Neutrophil (primary cell): Measurements from ENCODE around the gene ERVFRD-1.

Experiments used
- H3K27ac ChIP-seq: fragments of 200-600 bp; sonication (generic); 2 replicates; pipeline ENCODE4 v1.5.1; 2016; ENCODE audit warnings: mild to moderate bottlenecking, moderate library complexity
- H3K27me3 ChIP-seq: fragments of 200-600 bp; sonication (generic); 2 replicates; pipeline ENCODE4 v1.6.0; 2016; ENCODE audit warnings: mild to moderate bottlenecking
- H3K36me3 ChIP-seq: fragments of 200-600 bp; sonication (generic); 2 replicates; pipeline ENCODE4 v1.5.1; 2017
- H3K4me1 ChIP-seq, 2 experiments: fragments of 200-600 bp in 1 of 2; sonication (generic) in 1 of 2; 1 replicate in 1 of 2; 2 replicates in 1 of 2; pipeline versions ENCODE4 v1.5.1 to v1.6.1; 2013 to 2016; ENCODE audit warnings: low read depth in 1 of 2, low read length in 1 of 2, mild to moderate bottlenecking in 1 of 2, moderate library complexity in 1 of 2; ENCODE audit not compliant: control insufficient read depth in 1 of 2, insufficient read depth in 1 of 2
- H3K4me3 ChIP-seq, 2 experiments: fragments of 200-600 bp in 1 of 2; sonication (generic) in 1 of 2; 1 replicate in 1 of 2; 2 replicates in 1 of 2; pipeline ENCODE4 v1.5.1; 2013 to 2016; ENCODE audit warnings: low read depth in 1 of 2, low read length in 1 of 2, mild to moderate bottlenecking in 1 of 2, moderate library complexity in 1 of 2
- H3K9me3 ChIP-seq: fragments of 200-600 bp; sonication (generic); 2 replicates; pipeline ENCODE4 v1.5.1; 2016
- TF ChIP-seq, protein P1 (sequence below): fragments of 200-600 bp; sonication (generic); IDR thresholded peaks from 2 replicates; pipeline ENCODE4 v1.5.1; 2016; ENCODE audit warnings: antibody characterized with exemption

Gene ERVFRD-1

DNA sequence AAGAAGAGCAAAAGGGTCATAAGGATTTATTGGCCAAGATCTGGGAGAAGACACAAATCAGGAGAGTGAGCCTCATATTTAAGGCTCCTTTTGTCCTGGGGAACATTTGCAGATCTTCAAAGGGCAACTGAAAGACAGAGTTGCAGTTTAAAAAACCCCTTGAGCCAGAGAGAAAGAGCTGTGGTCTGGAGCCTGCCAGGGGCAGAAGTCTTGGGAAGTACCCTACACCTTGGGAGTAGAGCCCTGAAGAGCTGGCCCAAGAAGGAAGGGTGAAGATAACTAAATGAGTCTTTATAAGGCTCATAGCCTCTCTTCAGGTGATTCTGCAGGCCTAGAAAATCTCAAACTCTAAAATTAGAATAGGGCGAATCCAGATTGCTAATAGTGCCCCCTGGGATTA is 40.0 kb upstream of the ERVFRD-1 start:
- Histone ChIP-seq H3K4me1 (no peaks in the 10 kb centered on the region), H3K27ac (no peak overlapping the region), H3K9me3 (no peaks in the 10 kb centered on the region), H3K36me3 (no peaks in the 10 kb centered on the region), H3K27me3 (no peaks in the 10 kb centered on the region), H3K4me3 (no peak overlapping the region)
- TF ChIP-seq, protein P1, sequence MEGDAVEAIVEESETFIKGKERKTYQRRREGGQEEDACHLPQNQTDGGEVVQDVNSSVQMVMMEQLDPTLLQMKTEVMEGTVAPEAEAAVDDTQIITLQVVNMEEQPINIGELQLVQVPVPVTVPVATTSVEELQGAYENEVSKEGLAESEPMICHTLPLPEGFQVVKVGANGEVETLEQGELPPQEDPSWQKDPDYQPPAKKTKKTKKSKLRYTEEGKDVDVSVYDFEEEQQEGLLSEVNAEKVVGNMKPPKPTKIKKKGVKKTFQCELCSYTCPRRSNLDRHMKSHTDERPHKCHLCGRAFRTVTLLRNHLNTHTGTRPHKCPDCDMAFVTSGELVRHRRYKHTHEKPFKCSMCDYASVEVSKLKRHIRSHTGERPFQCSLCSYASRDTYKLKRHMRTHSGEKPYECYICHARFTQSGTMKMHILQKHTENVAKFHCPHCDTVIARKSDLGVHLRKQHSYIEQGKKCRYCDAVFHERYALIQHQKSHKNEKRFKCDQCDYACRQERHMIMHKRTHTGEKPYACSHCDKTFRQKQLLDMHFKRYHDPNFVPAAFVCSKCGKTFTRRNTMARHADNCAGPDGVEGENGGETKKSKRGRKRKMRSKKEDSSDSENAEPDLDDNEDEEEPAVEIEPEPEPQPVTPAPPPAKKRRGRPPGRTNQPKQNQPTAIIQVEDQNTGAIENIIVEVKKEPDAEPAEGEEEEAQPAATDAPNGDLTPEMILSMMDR: no peak

DNA sequence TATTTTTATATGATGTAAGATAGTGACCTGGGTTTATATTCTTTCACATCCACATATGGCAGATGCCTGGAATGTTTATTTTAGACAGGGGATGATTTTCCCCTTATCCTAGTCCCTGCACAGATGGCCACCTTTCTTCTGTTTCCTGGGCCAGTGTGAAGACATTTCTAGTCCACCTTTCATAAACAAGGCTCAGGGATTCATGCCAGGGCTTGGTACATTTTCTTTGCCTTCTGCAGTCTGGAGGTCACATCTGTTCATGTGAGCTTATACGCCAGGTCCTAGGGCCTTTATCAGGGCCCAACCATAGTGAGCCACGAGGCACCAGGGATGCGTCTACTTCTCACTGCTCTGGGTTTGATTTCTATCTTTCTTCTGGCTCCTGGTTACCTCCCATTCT is 38.0 kb upstream of the ERVFRD-1 start:
- Histone ChIP-seq H3K27me3 (no peaks in the 10 kb centered on the region), H3K27ac (no peak overlapping the region), H3K4me1 (no peaks in the 10 kb centered on the region), H3K9me3 (no peaks in the 10 kb centered on the region), H3K4me3 (no peak overlapping the region), H3K36me3 (no peaks in the 10 kb centered on the region)
- TF ChIP-seq, protein P1: no peak

DNA sequence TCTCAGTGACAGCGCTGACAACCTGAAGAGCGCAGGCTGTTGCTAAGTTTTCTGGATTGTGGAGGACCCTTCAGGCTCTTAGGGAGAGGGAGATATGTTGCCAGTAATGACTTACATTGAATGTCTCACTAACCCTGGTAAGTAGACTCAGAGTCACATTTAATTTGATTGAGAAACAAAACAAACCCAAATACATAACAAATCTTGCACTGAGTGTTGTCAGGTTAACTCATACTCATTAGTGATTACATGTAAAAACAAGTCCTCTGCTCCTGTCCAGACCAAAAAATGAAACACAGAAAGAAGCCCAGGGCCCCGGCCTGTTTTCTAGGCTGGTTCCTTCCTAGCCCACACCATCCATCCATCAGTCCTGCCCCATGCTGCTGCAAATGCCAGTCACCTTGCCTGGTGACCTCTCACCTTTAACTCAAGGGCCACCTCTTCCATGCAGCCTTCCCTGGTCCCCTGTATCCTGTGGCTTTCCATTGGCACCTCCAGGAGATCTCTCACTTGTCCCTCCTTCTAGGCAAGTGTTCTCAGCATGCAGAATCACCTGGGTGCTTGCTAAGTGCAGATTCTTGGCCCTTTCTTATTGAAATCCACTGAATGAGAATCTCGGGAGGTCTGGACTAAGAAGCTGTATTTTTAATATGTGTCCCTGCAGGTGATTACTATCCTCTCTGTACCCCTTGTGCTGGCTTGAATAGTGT is 34.7 kb upstream of the ERVFRD-1 start:
- Histone ChIP-seq H3K4me3 (no peak overlapping the region), H3K27me3 (no peaks in the 10 kb centered on the region), H3K27ac (no peak overlapping the region), H3K4me1 (peaks cover 15 to 20% of the 10 kb centered on the region in 2 experiments), H3K36me3 (no peaks in the 10 kb centered on the region), H3K9me3 (no peaks in the 10 kb centered on the region)
- TF ChIP-seq, protein P1: no peak

DNA sequence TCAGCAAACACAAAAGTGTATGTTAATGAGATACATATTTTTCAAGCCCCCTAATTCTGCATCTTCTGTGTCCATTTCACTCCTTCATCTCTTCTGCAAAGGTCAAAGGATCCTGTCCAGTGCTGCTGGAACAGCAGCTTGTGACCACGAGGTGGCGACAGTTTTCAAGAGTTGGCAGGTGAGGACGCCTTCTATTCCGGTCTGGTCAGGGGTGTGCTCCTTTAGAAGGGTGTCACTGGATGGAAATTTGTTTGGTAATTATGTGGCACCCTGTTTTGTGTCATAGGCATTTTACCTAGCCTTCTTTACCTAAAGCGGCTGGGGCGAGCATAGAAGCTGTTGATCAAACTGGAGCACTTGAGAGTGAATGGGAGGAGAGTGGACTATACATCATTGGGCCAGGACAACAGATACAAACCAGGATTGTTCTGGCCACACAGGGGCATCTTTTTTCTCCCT is 32.9 kb upstream of the ERVFRD-1 start:
- H3K4me1 ChIP-seq: peaks cover 15 to 20% of the 10 kb centered on the region in 2 experiments
- no peaks in the 10 kb centered on the region for H3K27me3 ChIP-seq
- TF ChIP-seq, protein P1: peak; percentile 89
- no peak overlapping the region for H3K4me3 ChIP-seq
- H3K36me3 ChIP-seq: no peaks in the 10 kb centered on the region
- H3K27ac ChIP-seq: peak overlapping the region; percentile 78
- H3K9me3 ChIP-seq: no peaks in the 10 kb centered on the region

DNA sequence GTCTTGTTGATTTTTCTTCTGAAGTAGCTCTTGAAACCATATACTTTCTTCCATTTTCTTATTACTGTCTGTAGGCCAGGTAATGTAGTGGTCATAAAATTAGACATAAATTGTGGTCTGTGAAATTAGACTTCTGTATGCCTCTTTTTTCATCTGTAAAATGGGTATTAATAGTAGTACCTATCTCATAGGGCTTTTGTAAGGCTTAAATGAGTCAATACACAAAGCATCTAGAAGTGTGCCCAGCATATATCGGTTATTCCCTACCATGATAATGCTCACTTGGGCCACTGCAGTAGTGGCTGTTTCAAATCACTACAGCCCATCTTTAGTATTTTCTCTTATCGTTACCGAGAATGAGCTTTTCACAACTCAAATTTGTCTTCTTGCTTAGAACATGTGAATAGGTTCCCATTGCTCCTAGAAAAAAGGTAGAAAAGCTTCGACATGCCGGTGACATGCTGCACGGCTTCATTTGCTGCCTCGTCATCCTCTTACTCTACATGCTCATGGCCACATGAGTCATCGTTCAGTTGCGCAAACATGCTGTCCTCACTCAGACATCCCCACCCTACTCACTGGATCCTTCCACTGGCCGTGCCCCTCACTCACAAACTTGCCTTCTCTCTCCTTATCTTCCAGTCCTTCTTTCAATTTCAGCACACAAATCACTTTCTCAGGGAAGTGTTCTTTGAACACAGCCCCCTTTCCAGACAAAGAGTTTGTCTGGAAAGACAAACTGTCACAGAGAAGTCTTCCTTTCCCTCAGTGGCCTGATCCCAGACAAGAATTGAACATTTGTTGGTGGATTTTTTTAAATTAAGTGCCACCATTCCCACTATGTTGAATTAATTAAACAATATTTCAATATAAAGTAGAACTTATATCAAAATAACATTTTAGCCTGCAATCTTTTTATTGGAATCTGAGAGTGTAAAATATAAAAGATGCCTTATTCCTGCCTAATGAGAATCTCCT is 32.2 kb upstream of the ERVFRD-1 start:
- Histone ChIP-seq H3K4me1 (peaks cover 15 to 20% of the 10 kb centered on the region in 2 experiments), H3K36me3 (no peaks in the 10 kb centered on the region), H3K27me3 (no peaks in the 10 kb centered on the region), H3K9me3 (no peaks in the 10 kb centered on the region), H3K27ac (peak overlapping the region; percentile 78), H3K4me3 (no peak overlapping the region)
- TF ChIP-seq, protein P1: no peak
